Activated CD8-positive, alpha-beta memory T cell treated with anti-CD3 and anti-CD28 coated beads, Interleukin-2, amount 10 ng/mL, durations not matched to agents 7 days and 5 days (primary cell): ENCODE data around the gene NFATC2. TPM values are rescaled to one million over a fixed set of nuclear protein-coding genes. Genes with fewer than 3 reads are reported as not detected.
A peak's percentile ranks its signal among the peaks of the same experiment; 100 is the strongest.

Source experiments
- ATAC-seq: fragments of 150-1000 bp; cut with Tn5 transposase; one replicate; pipeline ENCODE4 v1.10.0; 2021; ENCODE audit warnings: moderate library complexity
- CTCF ChIA-PET: fragments of 350-600 bp; sonication (Branson Sonifier 250); formaldehyde crosslinking; loops from one replicate; lab custom pipeline; 2021; ENCODE audit warnings: antibody characterized with exemption; lab: Charles Lee
- DNase-seq: peaks from one replicate; pipeline ENCODE4 v3.0.0-alpha.2; 2020
- H3K27ac Mint-ChIP-seq: one replicate; pipeline ENCODE4 v1.8.0; 2021; ENCODE audit warnings: mild to moderate bottlenecking, mixed read lengths
- H3K27me3 Mint-ChIP-seq: one replicate; pipeline ENCODE4 v1.8.0; 2021; ENCODE audit warnings: mixed read lengths
- H3K36me3 Mint-ChIP-seq: one replicate; pipeline ENCODE4 v1.8.0; 2021; ENCODE audit warnings: mild to moderate bottlenecking, mixed read lengths
- H3K4me1 Mint-ChIP-seq: one replicate; pipeline ENCODE4 v1.8.0; 2021; ENCODE audit warnings: mixed read lengths
- H3K4me3 Mint-ChIP-seq: one replicate; pipeline ENCODE4 v1.8.0; 2021; ENCODE audit warnings: mild to moderate bottlenecking, moderate library complexity, mixed read lengths
- H3K9me3 Mint-ChIP-seq: one replicate; pipeline ENCODE4 v1.8.0; 2022; ENCODE audit warnings: low read depth, mixed read lengths
- total RNA-seq, 2 experiments: library from RNA; stranded (reverse); gene quantifications; one replicate each; pipeline ENCODE4 v1.2.3, GENCODE V29; 2021

The NFATC2 gene
- total RNA-seq, 2 experiments from 2014 or later: 39.9 to 59.0 TPM

DNA sequence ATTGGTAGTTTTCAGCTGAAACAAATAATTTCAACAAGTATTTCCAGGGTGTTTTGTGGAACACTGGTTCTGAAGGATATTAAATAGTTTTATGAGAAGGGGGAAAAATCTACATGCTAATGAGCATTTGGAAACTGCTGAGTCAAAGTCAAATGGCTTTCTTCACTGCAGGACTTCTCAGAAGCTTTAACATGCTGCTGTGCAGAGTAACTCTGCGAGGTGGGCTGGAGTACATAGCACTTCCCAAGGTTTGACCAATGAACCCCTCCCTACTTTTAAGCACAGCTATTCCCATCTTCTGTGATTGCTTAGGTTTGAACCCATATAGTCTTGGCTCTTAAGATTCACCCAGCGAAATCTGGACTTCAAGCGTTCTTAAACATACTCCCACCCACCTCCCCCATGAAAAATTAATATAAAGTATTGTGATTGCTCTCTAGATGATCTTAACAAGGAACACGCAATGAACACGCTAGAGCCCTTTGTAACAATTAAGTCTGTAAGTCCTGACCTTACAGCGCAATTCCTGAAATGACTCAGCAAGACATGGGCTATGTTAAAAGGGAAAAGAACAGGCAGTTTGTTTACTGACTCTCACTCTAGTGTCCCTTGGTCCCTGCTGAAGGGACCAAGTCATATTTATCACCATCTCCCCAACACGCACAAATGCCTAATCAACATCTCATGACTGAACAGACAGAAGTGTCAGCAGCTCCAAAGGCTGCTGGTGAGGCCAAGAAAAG is 105.2 kb downstream of the NFATC2 start:
- Mint-ChIP-seq H3K9me3 (no peaks in the 10 kb centered on the region), H3K4me1 (peaks cover 81% of the 10 kb centered on the region), H3K4me3 (no peak overlapping the region), H3K36me3 (peaks cover 75% of the 10 kb centered on the region), H3K27ac (peak overlapping the region; percentile 43), H3K27me3 (no peaks in the 10 kb centered on the region)
- DNase-seq: peak; percentile 52
- CTCF ChIA-PET: interaction anchor here (0.7 to 0.9 kb wide), 2 partner anchors 158 to 174 kb away, joined by 3 to 4 read pairs; no protein-coding TSS in a partner anchor
- ATAC-seq: peak; percentile 62

DNA sequence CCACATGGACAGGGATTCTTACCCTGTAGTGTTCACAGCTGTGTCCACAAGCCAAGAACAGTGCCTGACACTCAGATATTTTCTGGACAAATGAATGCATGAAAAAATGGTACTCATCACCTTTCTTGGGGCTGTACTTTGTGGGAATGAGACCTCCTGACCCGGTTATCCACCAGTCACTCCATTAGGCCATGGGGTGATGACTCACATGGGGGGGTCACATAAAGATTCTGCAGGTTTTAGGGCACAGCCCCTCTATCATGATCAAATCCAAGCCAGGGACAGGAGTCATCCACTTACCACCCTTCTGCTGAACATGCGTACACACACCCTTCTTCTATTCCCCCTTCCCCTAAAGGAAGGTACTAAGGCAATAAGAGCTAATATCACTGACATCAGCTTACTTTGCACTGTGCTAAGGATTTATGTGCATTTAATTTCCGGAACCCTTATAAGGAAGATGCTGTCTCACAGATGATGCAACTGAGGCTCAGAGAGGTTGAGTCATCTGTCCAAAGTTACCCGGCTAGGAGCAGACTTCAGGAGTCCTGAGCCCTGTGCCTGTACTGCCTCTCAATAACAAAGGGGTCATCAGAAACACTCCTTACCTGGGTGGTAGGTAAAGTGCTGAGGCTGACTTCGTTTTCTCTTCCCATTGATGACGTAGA is 107.8 kb downstream of the NFATC2 start:
- Mint-ChIP-seq H3K27ac (no peak overlapping the region), H3K9me3 (no peaks in the 10 kb centered on the region), H3K27me3 (no peaks in the 10 kb centered on the region), H3K4me3 (no peak overlapping the region), H3K4me1 (peaks cover 82% of the 10 kb centered on the region), H3K36me3 (peaks cover 68% of the 10 kb centered on the region)
- DNase-seq (no peak), ATAC-seq (no peak)
- CTCF ChIA-PET: interaction anchor here (1.0 kb wide), 2 partner anchors 11 to 44 kb away, joined by 3 to 4 read pairs; no protein-coding TSS in a partner anchor

DNA sequence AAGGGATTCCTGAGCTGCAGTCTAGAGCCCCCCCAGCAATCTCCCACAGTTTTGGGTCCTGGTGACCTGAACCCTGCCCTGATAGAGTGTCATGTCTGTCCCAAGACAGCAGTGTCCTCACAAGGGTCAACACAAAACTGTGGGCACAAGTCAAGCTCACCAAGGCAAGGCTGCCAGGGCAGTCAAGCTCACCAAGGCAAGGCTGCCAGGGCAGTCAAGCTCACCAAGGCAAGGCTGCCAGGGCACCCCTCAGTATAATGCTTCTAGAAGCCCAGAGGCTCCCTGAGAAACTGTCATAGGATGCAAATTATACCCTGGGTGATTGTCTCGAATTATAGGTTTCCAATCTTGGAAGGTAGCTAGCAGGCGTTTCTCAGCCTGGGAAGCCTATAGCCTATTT is 108.5 kb downstream of the NFATC2 start:
- Mint-ChIP-seq H3K27ac (no peak overlapping the region), H3K4me3 (no peak overlapping the region), H3K36me3 (peaks cover 67% of the 10 kb centered on the region), H3K4me1 (peaks cover 79% of the 10 kb centered on the region), H3K27me3 (no peaks in the 10 kb centered on the region), H3K9me3 (no peaks in the 10 kb centered on the region)
- CTCF ChIA-PET: interaction anchor here (1.0 kb wide), 2 partner anchors 11 to 44 kb away, joined by 3 to 4 read pairs; no protein-coding TSS in a partner anchor
- DNase-seq (no peak), ATAC-seq (no peak)

DNA sequence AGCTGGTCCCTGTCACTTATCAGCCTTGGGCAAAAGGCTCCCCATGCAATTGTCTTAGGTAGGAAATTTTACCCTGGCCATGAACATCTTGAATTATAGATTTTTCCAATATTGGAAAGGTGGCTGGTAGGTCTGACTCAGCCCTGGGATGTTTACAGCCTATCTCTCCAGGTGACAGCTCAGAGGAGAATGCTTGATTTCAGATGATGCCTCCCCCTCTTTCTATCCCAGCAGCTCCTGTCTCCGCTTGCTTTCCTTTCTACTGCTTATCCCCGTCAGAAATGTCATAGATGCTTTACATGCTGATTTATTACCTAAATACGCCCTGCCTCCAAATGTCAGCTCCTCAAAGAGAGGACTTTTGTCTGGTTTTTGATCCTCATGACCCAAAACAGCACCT is 109.6 kb downstream of the NFATC2 start:
- Mint-ChIP-seq H3K27ac (no peak overlapping the region), H3K4me1 (peaks cover 79% of the 10 kb centered on the region), H3K9me3 (no peaks in the 10 kb centered on the region), H3K27me3 (no peaks in the 10 kb centered on the region), H3K36me3 (peaks cover 68% of the 10 kb centered on the region), H3K4me3 (no peak overlapping the region)
- ATAC-seq (no peak), DNase-seq (no peak)
- CTCF ChIA-PET: interaction anchor here (0.6 kb wide), 1 partner anchor 22 kb away, joined by 3 read pairs; no protein-coding TSS in a partner anchor

DNA sequence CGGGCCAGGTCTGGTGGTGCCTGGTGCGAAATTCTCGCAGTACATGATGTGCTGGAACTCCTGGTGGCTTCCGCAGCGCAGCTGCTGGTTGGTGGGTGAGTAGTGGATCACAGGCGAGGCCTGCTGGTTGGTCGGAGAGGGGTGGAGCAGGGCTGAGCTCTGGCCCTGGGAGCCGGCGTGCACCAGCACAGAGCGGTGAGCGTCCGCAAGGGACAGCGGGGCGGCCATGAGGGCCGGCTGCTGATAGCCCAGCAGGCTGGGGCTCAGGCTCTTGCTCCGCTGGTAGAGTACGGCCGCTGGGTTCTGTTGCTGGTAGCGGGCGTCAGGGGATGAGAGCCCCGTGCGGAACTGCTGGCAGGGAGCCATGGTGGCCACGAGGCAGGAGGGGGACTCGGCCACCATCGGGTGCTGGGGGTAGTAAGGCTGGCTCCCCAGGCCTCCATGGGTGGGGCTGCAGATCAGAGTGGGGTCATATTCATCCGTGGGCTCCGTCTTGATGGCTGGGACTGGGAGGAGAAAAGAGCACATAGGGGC is 110.2 kb downstream of the NFATC2 start:
- CTCF ChIA-PET: interaction anchor here (0.6 to 1.0 kb wide), 2 partner anchors 21 to 47 kb away, joined by 3 to 4 read pairs; no protein-coding TSS in a partner anchor
- DNase-seq (no peak), ATAC-seq (no peak)
- H3K36me3 Mint-ChIP-seq: peaks cover 67% of the 10 kb centered on the region
- H3K9me3 Mint-ChIP-seq: no peaks in the 10 kb centered on the region
- H3K27ac Mint-ChIP-seq: peak overlapping the region; percentile 68
- no peaks in the 10 kb centered on the region for H3K27me3 Mint-ChIP-seq
- peaks cover 79% of the 10 kb centered on the region for H3K4me1 Mint-ChIP-seq
- H3K4me3 Mint-ChIP-seq: no peak overlapping the region

DNA sequence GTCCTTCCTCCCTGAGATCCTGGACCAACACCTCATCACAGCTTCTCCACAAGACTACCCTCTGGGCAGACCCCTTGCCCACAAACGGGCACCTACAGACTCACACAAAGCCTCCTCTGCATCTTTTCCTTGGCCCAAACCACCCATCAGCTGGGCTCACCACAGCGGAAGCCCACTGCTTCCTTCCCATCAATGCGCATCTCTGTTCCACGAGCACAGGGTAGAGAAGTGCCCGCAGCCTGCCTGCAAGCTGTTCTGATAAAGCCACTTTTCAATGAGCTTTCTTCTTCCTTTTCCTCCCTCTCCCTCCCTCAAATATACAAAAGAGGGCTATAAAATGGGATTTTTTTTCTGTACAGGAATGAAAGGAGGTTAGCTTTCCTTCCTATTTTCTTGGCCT is 111.2 kb downstream of the NFATC2 start:
- peak; percentile 41 for ATAC-seq
- DNase-seq: peak; percentile 72
- Mint-ChIP-seq H3K9me3 (no peaks in the 10 kb centered on the region), H3K4me3 (no peak overlapping the region), H3K36me3 (peaks cover 62% of the 10 kb centered on the region), H3K4me1 (peaks cover 82% of the 10 kb centered on the region), H3K27me3 (no peaks in the 10 kb centered on the region), H3K27ac (peak overlapping the region; percentile 68)
- CTCF ChIA-PET: interaction anchor here (1.0 to 1.2 kb wide), 3 partner anchors 46 to 83 kb away, joined by 3 to 4 read pairs (median 4); no protein-coding TSS in a partner anchor

DNA sequence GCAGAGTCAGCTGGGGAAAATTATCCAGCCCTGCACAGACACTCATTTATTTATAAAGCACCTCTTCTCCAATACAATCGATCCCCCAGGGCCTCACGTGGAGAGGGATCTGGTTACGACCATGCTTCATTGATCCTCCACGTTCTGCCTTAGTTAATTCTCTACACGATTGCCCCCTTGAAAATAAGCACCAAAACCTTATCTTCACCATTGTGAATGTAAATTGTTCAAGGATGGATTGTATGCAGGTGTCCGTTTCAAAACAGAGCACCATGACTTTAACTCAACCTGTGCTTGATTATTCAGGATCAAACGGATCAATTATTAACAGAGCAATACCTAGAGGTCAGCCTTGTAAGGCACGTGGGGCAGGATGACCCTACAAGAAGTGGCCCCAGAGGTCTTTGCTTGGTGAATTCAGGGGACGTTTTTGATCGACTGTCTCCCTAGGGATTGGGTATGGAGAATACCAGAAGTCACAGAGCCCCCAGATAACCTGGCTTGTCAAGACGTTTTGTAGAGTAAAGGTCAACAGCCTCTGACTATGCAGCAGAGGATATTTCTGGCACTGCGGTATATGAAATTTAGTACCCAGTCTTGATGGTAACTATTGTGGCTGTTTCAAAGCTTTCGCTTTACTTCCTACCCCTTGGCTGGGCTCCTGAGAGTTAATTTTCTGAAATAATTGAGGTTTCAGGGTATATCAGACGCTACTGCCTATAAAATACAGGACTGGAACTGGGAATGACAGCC is 112.1 kb downstream of the NFATC2 start:
- no peak for DNase-seq
- H3K27me3 Mint-ChIP-seq: no peaks in the 10 kb centered on the region
- ATAC-seq: no peak
- H3K4me1 Mint-ChIP-seq: peaks cover 87% of the 10 kb centered on the region
- H3K27ac Mint-ChIP-seq: no peak overlapping the region
- peaks cover 62% of the 10 kb centered on the region for H3K36me3 Mint-ChIP-seq
- no peak overlapping the region for H3K4me3 Mint-ChIP-seq
- no peaks in the 10 kb centered on the region for H3K9me3 Mint-ChIP-seq
- CTCF ChIA-PET: interaction anchor here (0.8 to 2.4 kb wide), 4 partner anchors 33 to 105 kb away, joined by 3 to 9 read pairs (median 4); no protein-coding TSS in a partner anchor

DNA sequence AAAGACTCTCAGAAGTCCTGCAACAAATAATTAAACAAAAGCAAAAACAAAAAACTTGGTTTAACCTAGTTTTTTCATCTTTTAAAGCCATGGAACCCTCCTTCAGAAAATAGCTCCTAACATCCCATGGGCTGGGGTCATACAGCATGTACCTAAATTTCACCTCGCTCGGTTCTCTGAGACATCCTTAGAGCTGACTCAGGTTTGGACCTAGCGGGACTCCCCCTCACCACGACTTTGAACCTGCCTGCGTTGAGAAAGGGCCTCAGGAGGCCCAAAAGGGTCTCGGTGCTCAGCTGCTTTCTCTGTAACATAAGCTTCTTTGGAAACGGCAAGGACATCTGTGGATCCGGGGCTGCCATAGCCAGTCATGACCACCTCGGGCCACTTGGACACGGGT is 112.8 kb downstream of the NFATC2 start:
- peaks cover 87% of the 10 kb centered on the region for H3K4me1 Mint-ChIP-seq
- ATAC-seq: no peak
- CTCF ChIA-PET: interaction anchor here (0.8 to 2.4 kb wide), 3 partner anchors 34 to 104 kb away, joined by 3 to 9 read pairs (median 3); no protein-coding TSS in a partner anchor
- peak overlapping the region; percentile 41 for H3K27ac Mint-ChIP-seq
- peaks cover 58% of the 10 kb centered on the region for H3K36me3 Mint-ChIP-seq
- H3K27me3 Mint-ChIP-seq: no peaks in the 10 kb centered on the region
- H3K9me3 Mint-ChIP-seq: no peaks in the 10 kb centered on the region
- H3K4me3 Mint-ChIP-seq: no peak overlapping the region
- DNase-seq: no peak

DNA sequence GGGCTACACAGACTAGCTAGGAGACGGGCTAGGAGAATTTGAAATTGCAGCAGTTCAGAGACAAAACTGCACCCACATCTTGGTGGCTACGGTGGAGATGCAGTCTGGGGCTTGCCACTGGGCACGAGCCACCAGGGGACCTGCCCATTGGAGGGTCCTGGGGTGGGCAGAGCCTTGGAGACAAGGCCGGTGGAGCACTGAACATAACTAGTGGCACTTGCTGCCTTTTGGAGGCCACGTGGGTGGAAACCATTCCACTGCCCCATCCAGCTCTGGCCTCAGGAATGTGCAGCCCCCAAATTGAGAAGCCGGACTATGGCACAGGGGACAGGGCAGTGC is 113.4 kb downstream of the NFATC2 start:
- Mint-ChIP-seq H3K27me3 (no peaks in the 10 kb centered on the region), H3K4me1 (peaks cover 90% of the 10 kb centered on the region), H3K9me3 (no peaks in the 10 kb centered on the region), H3K4me3 (no peak overlapping the region), H3K27ac (no peak overlapping the region), H3K36me3 (peaks cover 59% of the 10 kb centered on the region)
- DNase-seq: no peak
- no peak for ATAC-seq
- CTCF ChIA-PET: interaction anchor here (0.8 to 2.4 kb wide), 4 partner anchors 34 to 166 kb away, joined by 3 to 9 read pairs (median 4); no protein-coding TSS in a partner anchor

DNA sequence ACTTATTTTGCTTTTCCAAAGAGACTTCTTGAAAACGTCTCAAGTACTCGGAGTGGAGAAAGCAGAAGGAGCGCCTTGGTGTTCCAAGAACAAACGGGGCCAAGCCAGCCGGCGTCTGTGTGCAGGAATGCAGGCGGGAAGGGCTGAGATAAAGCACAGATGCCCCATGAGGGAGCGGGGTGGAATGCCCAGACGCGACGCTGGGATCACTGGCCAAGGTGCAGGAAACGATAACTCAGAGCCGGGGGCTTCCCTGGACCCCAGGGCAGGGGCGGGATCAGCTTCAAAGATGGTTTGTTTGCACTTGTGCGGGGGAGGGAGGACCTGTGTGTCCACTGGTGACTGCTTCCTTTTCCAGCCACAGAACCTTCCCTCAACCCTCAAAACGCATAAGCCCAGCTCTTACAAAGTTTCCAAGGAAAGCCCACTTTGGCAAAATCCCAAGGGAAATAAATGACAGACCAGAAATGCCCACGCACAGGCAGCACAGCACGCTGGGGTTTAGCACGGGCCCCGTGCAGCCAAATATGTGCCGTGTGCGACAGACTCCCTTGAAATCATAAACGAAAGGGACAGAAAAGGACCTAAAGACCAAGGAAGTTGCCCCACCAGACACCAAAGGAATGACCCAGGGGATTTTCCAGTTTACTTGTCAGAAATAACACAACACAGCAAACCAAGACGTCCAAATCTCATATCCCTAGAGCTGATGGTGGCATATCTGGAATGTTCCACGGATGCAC is 113.9 kb downstream of the NFATC2 start:
- CTCF ChIA-PET: interaction anchor here (1.0 to 2.4 kb wide), 3 partner anchors 35 to 166 kb away, joined by 3 to 9 read pairs (median 4); no protein-coding TSS in a partner anchor
- H3K27ac Mint-ChIP-seq: peak overlapping the region; percentile 84

DNA sequence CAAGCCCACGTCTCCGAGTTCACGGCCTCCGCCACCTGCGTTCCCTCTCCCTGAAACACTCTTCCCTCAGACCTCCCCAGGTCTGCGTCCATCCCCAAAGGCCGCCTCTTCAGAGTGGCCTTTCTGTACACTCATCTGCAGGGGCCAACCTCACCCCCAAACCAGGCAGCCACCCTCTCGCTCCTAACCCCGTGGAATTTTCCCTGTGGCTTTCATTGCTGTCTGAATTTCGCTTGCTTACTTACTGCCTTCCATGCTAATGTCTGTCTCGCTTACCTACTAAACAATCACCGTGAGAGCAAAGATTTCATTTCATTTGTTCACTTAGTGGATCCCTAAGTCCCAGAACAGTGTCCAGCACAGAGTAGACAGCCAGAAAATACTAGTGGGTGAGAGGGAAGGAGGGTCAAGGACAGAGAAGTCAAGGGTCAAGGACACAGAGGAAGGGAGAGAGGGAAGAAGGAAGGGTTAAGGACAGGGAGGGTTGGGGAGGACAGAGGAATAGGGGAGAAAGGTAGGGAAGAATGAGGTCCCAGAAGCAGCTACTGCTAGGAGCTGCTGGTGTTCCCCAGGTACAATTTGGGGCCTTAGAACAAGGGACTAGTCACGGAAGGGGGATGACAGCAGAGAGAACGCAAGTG is 114.7 kb downstream of the NFATC2 start:
- ATAC-seq (no peak), DNase-seq (no peak)
- Mint-ChIP-seq H3K27ac (peak overlapping the region; percentile 84), H3K36me3 (peaks cover 49% of the 10 kb centered on the region), H3K4me1 (peaks cover 93% of the 10 kb centered on the region), H3K4me3 (no peak overlapping the region), H3K27me3 (no peaks in the 10 kb centered on the region), H3K9me3 (no peaks in the 10 kb centered on the region)
- CTCF ChIA-PET: interaction anchor here (1.0 to 2.4 kb wide), 6 partner anchors 8 to 167 kb away, joined by 3 to 9 read pairs (median 4); no protein-coding TSS in a partner anchor

More for the DNA sequence above, 113.9 kb downstream of the NFATC2 start:
- no peaks in the 10 kb centered on the region for H3K27me3 Mint-ChIP-seq
- peaks cover 93% of the 10 kb centered on the region for H3K4me1 Mint-ChIP-seq
- DNase-seq: no peak
- H3K4me3 Mint-ChIP-seq: no peak overlapping the region
- no peaks in the 10 kb centered on the region for H3K9me3 Mint-ChIP-seq
- no peak for ATAC-seq
- peaks cover 54% of the 10 kb centered on the region for H3K36me3 Mint-ChIP-seq
